Erythroblast (primary cell): ENCODE results near the gene ZNF587.

Experiments
- GATA1 ChIP-seq: IDR thresholded peaks from 2 replicates; pipeline ENCODE4 v1.6.1; 2011; ENCODE audit warnings: low read depth, mild to moderate bottlenecking, control low read depth, low read length, moderate library complexity
- POLR2A ChIP-seq: IDR thresholded peaks from 2 replicates; pipeline ENCODE4 v1.6.1; 2011; ENCODE audit warnings: mild to moderate bottlenecking, low read length

GRCh38 chr19:57829316-57829715, 20.3 kb upstream of the ZNF587 start:
- no peak for TF ChIP-seq POLR2A
- no peak for TF ChIP-seq GATA1
